ENCODE data around the gene KTN1.

Gene KTN1

DNA sequence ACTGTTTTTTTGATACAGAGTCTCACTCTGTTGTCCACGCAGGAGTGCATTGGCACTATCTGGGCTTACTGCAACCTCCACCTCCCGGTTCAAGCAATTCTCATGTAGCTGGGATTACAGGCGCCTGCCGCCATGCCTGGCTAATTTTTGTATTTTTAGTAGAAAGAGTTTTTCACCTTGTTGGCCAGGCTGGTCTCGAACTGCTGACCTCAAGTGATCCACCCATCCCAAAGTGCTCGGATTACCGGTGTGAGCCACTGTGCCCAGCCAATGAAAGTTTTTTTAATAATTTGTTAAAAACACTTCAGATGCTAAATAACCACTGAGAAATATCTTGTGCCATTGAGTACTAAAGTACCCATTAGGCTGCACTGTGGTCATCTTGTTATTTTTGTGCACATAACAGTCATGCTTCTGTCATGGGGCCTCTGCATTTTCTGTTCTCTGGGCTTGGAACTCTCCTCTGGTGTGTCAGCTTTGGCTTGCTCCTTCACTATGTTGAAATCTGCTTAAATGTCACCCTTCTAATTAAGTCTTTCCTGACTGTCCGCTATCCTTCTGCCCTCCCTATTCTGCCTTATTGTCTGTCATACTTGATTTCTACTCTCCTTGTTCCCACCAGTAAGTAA, 105.1 kb downstream of the KTN1 start:
- no peak for DNase-seq

DNA sequence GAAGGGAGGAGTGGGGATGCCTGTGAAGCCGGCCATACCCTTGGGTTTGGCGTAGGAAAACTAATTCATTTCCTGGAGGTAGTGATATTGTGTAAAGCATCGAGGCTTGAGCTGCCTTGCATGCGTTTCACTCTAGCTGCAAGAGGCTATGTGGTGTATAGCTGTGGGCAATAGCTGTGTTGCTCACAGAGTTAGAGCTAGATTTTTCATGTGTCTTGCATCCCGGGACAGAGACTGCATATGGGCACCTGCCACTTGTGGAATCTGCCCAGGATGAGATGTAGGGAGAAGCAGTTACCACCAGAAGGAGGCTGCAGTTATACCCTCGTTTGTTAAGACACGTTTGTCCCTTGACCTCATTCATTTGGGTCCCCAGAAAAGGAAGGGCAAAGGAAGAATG, 106.7 kb downstream of the KTN1 start:
- no peak for DNase-seq

DNA sequence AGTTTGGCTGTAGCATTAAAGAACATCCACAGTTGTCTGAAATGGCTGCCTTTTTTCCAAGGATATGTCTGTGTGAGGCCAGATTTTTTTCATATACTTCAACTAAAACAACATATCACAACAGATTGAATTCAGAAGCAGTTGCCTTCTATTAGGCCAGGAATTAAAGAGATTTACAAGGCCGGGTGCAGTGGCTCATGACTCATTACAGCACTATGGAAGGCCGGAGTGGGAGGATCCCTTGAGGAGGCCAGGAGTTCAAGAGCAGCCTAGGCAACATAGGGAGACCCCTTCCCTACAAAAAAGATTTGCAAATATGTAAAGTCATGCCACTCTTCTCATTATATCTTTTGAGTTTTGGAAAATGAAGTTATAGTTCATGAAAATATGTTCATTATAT, 108.6 kb downstream of the KTN1 start:
- DNase-seq: no peak

GRCh38 chr14:55689981-55690871, 110.2 kb downstream of the KTN1 start:
- no peak for DNase-seq

DNA sequence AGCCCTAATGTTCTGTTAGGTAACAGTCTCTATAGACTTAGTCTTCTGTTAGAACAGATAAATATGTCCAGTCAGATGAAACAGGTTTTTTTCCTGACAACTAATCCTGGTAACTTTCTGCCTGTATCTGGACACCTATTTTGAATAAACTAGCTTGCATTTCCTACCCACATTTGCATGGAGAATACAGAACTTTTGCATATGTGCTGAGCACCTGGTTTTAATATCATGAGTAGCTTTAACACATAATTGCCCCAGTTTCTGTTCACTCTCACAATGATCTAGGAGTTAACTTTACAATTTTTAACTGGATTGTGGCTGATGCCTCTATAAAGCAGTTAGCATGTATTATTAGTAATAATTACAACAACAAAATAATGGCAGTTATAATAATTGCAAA, 111.7 kb downstream of the KTN1 start:
- no peak for DNase-seq

DNA sequence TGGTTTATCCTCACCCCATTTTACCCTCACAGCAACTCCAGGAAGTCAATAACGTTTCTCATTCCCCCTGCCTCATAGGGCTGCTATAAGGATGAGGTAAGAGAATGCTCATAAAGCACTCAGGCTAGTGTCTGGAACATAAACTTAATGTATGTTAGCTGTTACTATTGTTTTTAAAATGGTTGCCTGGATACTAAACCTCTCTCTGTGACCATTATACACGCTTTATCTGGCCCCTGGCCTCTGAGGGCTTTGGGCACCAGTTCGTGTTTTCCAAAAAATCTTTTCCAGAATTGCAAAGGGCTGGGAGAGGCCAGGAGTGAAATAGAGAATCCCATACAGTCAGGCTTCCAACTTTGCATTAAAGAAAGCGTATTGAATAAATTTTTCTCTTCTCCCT, 113.9 kb downstream of the KTN1 start:
- no peak for DNase-seq

DNA sequence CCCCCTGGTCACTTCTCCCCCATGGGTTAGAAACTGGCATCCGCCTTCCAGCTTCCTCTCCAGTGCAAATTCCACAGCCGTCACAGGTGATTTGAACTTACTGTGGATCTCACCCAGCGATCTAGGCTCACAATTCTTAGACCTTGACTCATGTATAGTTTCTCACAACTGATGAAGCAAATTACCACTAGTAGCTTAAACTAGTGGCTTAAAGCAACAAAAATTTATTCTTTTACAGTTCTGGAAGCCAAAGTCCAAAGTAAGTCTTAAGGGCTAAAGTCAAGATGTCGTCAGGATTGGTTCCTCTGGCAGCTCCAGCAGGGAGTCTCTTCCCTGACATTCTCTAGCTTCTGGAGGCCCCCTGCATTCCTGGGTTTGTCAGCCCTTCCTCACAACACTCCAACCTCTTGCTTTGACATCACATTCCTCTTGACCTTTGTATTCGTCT, 117.4 kb downstream of the KTN1 start:
- no peak for DNase-seq

DNA sequence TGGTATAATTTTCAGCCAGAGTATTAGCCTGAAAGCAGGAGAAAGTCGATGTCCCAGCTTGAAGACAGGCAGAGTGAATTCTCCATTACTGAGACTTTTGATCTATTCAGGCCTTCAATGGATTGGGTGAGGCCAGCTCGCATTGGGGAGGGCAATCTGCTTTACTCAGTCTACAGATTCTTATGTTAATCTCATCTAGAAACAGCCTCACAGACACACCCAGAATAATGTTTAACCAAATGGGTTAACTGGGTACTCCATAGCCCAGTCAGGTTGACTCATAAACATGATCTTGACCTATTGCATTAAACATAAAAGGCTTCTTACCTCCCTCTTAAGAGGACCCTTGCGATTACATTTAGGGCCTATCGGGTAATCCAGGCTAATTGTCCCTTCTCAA, 118.0 kb downstream of the KTN1 start:
- DNase-seq: no peak

DNA sequence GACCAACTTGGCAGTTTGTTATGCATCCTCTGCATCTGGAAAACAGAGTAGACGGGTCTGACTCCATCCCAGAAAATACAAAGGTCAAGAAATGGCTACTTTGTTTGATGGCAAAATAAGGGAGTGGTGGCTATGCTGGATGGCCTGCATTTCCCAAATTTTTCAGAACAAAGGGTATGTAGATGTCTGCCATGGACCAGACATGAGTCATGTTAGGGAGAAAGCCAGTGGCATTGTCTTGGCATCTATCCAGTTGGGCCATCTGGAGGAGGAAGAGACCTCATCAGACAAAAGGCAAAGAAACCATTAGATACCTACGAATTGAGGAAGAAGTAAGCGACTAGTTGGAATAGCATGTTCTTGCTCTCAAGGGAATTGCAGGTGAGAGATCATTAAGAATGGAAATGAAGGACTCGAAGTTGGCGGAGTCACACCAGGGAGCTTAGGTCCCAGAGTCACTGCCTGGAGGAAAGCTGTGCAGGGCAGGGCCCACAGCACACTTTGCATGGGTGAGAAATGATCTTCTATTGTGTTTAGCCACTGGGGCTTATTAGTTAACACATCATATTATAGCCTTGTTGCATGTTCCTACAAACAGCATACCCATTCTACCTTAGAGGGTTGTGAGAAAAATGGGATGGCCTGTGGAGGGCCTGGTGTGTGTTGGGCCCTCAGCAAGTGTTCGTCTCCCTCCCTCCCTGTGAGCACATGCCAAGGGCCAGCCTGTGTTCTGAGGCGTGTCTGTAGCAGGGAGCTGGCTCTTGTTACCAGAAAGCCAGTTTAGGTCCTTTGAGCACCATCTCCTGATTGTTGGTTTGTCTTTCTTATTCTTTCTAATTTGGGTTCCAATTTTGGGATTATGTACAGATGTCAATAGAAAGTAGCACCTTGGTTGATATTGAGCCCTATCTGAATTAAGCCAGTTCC, 119.4 kb downstream of the KTN1 start:
- DNase-seq: no peak

GRCh38 chr14:55701638-55702037, 121.6 kb downstream of the KTN1 start:
- DNase-seq: no peak

DNA sequence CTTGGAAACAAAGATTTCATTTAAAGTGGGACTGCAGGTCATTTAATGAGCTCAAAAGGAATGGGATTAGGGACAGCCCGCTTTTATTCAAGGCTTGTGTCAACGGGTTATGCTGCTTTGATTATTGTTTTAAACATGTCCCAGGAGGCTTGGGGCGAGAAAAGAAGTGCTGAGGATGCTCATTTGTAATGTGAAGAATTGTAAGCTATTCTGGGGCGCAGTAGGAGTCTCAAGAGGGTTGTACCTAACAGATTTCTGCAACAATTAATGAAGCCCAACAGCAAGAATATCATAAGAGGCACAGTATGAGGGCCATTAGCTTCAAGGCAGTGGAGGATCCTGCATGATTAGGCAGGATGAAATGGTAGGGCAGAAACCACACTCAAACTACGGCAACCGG, 122.5 kb downstream of the KTN1 start:
- no peak for DNase-seq

GRCh38 chr14:55704654-55705053, 124.6 kb downstream of the KTN1 start:
- no peak for DNase-seq

- DNase-seq: no peak
These were observed 125.8 kb downstream of the KTN1 start for GRCh38 chr14:55705651-55706364.

DNA sequence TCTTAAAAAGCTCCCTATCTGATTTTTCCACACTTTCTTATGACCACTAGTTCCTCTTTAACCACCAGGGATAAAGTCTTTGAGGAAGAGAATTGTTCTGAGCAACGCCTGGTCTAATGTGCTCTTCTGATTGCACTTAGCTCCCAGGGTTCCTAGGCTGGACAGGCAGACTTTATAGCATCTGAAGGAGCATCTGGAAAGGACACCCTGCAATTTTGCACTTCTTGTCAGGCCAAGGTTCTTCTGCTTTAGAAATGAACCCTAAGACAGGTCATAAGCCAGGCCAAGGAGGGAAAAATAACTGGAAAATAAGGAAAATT, 126.3 kb downstream of the KTN1 start:
- no peak for DNase-seq

DNA sequence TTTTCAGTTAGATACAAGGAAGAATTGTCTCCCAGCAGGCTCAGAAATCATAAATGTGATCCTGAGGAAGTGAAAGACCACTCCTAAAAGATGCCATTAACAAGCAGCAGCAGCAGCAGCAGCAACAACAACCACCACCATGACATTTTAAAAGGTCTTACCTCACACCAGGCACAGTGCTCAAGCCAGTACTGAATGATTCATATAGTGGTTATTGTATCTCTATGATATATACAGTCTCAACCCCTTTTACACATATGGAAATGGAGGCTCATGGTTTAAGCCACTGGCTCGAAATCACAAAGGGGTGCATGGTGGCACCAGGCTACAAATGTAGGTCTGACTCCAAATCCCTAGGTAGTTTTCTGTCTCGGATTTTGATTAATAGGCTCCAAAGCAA, 126.9 kb downstream of the KTN1 start:
- no peak for DNase-seq

- peak; percentile 28 to 52 for DNase-seq
These were observed 127.4 kb downstream of the KTN1 start for GRCh38 chr14:55707365-55707804.

DNA sequence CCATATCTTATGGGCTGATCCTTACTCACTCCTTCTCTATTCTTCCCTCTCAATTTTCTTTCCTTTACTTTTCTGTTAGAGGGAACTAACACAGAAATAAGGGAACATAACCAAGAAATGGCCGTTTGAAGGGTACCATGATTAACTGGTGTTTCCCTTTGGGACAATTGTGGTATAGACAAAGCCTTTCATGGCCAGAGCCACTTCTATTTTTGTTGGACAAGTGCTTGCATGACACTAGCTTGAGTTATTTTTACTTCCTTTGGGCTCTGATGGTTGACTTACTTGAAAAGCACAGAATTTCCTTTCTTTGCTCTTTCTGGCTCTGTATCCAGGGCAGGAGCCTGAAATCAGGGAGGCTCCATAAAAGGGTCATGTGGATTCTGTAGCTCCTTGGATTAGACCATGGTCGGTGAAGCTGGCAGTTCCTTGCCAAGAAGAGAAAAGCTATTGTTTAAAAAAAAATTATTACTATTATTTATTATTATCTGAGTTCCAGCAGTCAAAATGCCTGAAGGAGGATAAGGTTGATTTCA, 130.6 kb downstream of the KTN1 start:
- no peak for DNase-seq

DNA sequence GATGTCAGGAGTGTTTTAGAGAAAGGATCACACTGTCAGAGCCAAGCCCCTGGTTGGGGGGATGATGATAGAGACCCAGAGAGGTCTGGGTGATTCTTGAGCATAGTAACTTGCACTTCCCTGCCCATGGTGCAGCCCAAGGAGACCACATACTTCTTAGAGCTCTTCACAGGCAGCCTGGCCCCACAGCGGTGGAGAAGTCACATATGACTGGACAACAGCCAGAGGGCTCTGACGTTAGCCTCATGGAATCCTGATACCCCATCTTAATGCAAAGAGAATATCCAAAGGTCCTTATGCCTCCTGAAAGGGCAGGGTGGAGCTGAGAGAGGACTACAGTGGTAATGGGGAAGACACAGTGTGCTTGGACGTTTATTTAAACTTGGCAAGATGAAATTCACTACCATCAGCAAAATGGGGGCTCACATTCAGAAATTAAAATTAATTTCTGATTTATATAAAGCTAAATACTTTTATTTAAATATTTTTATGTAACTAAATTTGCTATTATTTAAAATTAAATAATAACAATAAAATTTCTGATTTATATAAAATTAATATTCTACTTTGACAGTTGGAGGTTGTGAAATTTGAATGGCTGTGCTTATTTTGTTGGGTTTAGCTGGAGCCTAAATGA, 131.3 kb downstream of the KTN1 start:
- no peak for DNase-seq

DNA sequence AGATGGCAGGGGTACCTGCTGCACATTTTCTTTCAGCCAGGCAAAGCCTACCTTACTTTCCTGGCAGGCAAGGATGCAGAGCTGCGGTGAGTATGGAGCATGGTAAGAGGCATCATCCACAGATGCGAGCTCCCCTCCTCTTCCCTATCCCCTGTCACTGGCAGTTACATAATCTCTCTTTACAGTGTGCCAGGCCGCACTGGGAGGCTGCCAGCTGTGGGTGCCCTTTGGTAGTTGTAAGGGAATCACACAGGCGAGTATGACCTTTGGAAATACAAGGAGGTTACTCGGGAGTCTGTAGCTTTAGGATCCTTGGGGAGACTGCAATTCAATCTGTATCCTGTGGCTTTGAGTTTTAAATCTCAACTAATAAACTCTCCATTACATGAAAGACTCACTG, 132.5 kb downstream of the KTN1 start:
- no peak for DNase-seq

GRCh38 chr14:55713486-55713885, 133.5 kb downstream of the KTN1 start:
- peak; percentile 25 to 40 for DNase-seq

DNA sequence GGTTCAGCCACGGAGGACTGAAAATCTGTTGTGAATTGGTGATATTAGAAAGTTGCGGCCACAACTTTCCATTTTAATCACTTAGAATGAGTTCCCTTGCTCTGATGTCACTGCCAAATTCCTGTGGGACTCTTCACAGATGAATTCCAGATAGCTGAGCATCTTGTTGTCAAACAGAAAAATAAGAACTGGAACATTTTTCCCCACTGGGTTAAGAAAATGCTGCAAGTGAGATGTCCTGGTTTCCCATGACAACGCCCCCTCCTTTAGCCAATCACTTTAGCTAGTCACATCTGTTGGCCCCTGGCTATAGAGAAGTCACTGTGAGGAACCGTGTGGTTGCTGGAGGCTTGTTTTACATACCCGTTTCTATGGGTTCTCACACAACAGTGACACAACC, 135.9 kb downstream of the KTN1 start:
- no peak for DNase-seq

- DNase-seq: no peak
These were observed 137.6 kb downstream of the KTN1 start for GRCh38 chr14:55717621-55718020.

All from Kasumi-1 (cell line).